GM12875 (cell line): ENCODE data around the gene PLLP.

Experiments used
- H3K4me3 ChIP-seq: one replicate; pipeline ENCODE4 v1.5.1; 2011; ENCODE audit warnings: low read depth, low read length, control low read depth
- TF ChIP-seq, protein P1 (sequence below): IDR thresholded peaks from 2 replicates; pipeline ENCODE4 v1.5.1; 2011; ENCODE audit warnings: low read depth, mild to moderate bottlenecking, control low read depth, inconsistent platforms, low read length, moderate library complexity, borderline replicate concordance; ENCODE audit not compliant: insufficient read depth

The PLLP gene

GRCh38 chr16:57308041-57308440 is 23.6 kb upstream of the PLLP start:
- H3K4me3 ChIP-seq: no peak overlapping the region
- TF ChIP-seq, protein P1, sequence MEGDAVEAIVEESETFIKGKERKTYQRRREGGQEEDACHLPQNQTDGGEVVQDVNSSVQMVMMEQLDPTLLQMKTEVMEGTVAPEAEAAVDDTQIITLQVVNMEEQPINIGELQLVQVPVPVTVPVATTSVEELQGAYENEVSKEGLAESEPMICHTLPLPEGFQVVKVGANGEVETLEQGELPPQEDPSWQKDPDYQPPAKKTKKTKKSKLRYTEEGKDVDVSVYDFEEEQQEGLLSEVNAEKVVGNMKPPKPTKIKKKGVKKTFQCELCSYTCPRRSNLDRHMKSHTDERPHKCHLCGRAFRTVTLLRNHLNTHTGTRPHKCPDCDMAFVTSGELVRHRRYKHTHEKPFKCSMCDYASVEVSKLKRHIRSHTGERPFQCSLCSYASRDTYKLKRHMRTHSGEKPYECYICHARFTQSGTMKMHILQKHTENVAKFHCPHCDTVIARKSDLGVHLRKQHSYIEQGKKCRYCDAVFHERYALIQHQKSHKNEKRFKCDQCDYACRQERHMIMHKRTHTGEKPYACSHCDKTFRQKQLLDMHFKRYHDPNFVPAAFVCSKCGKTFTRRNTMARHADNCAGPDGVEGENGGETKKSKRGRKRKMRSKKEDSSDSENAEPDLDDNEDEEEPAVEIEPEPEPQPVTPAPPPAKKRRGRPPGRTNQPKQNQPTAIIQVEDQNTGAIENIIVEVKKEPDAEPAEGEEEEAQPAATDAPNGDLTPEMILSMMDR: no peak

DNA sequence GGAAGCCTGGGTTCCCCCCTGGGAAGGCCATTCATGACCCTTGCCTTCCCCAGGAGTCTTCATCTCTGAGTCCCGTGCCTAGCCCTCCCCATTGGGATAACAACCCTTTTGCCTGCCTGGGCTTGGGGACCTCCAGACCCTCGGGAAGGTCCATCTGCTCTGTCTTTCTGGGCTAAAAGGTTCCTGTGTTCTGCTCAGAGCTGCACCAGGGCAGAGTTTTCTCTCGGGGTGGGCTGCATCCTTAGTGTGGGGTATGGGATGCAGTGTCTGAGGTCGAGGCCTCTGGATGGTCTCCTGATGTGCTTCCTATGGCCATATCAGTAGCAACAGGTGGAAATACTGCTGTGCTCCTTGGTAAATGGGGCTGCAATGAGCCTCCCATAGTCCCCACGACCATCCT is 22.9 kb upstream of the PLLP start:
- no peak overlapping the region for H3K4me3 ChIP-seq
- TF ChIP-seq, protein P1: no peak

- TF ChIP-seq, protein P1: no peak
- H3K4me3 ChIP-seq: no peak overlapping the region
Observed at GRCh38 chr16:57306676-57307341, 22.3 kb upstream of the PLLP start.

GRCh38 chr16:57305159-57305811 is 20.8 kb upstream of the PLLP start:
- TF ChIP-seq, protein P1: no peak
- no peak overlapping the region for H3K4me3 ChIP-seq

DNA sequence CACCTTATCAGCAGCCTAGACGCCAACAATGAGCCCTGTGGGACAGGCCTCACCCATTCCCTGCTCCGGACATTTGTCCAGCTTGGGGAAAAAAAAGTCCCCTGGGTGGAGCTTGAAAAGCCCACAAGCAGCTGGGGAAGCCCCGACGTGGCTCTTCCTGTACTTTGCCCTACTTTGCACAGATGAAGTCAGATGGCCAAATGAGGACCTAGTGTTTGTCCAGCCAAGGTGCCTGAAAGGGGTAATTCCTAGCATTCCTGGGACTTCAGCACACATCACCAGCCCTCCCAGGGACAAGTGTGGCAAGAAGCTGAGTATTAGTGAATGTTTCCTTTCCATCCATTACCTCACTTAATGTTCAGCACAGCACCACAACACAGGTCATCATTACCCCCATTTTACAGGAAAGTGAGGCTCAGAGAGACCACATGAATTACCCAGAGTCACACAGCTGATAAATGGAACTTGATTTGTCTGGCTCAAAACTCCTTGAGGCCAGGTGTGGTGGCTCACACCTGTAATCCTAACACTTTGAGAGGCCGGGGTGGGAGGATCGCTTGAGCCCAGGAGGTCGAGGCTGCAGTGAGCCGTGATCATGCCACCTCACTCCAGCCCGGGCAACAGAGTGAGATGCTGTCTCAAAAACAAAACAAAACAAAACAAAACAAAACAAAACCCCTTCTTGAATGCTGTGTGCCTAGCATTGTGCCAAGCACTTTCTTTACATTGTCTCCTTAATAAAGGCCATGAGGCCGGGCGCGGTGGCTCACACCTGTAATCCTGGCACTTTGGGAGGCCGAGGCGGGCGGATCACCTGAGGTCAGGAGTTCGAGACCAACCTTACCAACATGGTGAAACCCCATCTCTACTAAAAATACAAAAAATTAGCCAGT is 19.9 kb upstream of the PLLP start:
- TF ChIP-seq, protein P1: no peak
- no peak overlapping the region for H3K4me3 ChIP-seq

- no peak overlapping the region for H3K4me3 ChIP-seq
- TF ChIP-seq, protein P1: no peak
Observed at GRCh38 chr16:57303910-57304168, 19.4 kb upstream of the PLLP start.
